ENCODE measurements around the gene TACC2.

The TACC2 gene

DNA sequence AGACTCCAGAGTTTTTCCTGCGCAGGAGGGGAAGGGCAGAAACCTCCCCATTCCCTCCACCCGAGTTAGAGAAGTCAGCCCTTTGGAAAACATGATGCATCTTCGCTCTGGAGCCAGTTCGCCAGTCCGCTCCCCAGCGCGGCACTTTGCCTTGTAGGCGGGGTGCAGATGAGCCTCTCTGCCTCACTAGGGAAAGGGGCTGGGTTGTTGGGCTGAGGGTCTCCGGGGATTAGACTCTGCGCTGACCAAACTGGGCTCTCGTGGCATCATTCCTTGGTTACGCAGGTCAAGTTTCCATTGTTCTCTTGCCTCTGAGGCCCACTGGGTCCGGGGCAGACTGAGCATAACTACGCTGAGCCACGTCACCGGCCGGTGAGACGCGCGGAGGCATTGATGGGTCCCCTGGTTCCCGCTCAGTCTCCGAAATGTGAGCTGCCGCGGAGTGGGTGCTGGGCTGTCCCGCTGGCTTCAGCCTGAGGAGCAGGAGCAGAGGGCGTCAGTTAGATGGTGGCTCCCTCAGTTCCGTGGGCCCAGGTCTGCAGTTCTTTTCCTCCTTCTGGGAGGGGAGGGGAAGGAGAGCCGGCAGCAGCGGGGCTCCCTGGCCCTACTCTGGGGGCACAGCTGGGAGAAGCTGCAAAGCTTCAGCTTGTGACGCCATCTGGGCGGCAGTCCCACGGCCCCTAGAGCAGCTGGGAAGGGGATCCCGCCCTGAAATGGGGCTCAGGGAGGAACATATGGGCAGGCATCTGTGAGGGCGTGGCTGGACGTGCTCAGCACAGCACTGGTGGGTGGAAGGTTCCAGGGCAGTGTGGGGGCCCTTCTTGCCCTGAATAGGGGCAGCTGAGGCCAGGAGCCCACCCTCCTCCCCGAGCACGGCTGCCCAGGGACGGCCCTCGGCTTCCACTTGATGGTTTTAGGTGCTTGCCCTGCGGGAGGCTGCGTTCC lies 160.9 kb downstream of the TACC2 start:
- no peak for DNase-seq

DNA sequence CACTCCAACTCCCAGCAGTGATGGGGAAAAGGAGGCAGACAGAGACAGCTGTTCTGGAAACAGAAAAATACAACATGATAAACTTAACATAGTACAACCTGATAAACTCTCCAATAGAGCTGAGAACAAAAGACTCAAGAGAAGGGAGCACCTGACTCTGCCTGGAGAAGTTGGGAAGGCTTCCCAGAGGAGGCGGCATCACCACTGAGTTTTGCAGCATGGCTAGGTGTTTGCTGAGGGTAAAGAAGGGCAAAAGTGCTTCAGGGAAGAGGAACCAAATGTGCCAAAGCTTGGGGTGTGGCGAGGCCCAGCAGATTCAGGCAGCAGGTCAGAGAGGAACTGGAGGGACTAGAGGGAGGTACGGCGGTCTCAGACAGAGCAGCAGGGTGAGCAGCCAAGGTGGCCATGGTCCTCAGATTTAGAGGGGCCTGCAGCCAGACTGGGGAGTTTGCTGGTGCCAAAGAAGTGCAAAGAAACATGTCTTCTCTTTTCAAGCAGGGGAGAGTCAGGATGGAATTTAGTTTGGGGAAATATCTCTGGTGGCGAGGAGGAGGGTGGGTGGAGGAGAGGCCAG lies 162.2 kb downstream of the TACC2 start:
- DNase-seq: no peak

DNA sequence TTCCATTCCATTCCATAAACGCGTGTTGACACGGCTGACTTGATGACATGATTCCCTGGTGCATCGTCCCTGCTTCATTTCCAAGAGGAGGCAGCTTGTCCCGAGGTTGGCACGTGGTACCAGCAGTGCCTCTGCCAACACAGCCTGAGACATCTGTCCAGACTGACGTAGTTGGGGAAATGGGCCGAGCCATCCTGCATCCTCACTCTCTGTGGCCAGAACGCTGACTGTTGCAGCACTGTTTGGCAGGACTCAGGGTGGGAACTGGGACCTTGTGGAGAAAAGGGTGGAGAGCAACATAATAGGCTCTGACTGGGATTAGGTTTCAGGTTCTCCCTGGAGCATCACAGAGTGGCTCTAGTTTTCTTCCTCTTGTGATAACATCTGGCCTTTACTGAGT lies 163.6 kb downstream of the TACC2 start:
- no peak for DNase-seq

DNA sequence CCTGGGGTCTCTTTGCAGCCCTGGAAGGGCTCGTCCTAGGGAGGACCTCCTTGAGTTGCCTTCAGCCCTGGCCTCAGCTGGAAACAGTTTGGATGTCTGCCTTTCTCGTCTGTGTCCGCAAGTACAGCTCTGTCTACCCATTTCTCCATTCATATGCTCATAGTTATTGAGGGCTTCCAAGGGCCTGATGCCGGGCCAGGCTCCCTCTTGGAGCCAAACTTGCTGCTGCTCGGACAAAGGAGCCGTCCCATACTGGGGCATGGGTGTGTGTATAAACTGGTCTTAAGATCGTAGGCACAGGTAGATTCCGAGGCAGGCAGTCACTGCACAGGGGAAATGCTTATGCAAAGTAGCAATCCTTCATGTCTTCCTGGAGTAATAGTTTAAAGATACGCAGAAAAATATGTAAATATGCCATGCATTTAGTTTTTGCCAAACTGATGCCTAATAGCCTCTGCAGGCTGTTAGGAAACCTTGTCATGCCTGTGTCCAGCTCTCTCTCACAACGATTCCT lies 165.1 kb downstream of the TACC2 start:
- no peak for DNase-seq

DNA sequence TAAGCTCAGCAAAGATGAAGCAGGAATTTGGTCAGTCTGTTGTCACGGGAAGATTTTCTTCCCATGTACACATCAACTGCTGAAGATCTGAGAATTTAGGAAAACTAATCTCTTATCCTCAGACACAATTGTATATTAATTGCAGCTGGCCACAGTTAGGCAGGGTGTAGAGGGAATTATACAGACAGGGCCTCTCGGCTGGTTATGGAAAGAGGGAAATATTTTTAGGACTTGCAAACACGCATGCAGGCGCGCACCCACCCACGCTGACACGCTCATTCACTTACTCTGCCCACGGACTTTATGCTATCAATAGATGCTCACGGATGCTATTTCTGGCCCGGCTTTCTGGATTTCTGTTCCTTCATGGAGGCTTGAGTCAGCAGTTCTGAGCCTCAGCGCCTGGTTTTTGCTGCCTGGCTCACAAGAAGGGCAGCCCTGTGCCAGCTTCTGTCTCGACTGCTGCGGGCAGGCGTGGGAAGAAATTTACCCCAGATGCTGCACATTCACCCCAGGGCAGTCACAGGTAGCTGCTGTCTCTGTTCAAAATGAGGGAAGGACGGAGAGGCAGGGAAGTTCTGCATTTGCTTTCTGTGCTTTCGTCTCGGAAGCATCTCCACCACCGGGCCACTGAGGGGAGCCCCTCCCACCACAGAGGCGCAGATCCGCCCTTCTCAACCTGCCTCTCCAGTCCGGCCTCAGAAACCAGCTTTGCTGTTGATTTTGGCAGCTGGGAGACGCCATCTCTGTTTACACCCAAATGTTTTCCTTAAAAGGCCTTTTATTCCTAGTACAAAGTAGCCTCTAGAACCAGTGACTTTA lies 165.8 kb downstream of the TACC2 start:
- no peak for DNase-seq

DNA sequence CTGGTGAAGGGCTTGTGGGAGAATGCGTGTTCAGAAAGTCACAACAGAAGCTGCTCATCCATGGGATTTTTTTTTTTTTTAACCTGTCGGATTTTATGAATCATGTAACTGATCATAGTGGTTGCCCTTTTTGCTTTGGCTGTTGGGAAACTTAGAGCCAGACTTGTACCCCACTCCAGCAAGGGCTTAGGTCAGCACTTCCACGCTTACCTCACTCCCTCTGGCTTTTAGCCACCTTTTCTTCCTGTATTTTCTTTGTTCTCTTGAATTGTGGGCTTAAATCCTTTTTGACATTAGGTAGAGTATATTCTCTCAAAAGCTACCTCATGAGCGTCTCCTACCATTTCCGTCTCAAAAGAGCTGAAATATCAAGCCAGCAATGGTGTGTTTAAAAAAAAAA lies 168.5 kb downstream of the TACC2 start:
- DNase-seq: no peak

DNA sequence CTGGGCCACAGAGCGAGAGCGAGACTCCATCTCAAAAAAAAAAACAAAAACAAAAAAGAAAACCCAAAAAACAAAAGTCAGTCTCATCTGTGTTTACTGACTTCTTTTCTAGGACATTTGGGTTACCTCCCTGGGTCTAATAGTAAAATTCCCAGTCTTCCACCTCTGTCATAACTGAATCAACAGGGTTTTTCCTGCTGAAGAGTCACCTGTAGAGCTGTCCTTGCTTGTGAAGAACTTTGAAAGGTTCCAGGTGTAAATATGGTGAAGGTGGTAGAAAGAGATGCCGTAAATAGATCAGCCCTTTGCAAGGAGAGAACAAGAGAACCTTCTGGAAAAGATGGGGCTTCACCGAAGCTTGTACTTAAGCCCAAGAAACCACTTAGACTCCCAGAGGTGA lies 169.4 kb downstream of the TACC2 start:
- DNase-seq: no peak

DNA sequence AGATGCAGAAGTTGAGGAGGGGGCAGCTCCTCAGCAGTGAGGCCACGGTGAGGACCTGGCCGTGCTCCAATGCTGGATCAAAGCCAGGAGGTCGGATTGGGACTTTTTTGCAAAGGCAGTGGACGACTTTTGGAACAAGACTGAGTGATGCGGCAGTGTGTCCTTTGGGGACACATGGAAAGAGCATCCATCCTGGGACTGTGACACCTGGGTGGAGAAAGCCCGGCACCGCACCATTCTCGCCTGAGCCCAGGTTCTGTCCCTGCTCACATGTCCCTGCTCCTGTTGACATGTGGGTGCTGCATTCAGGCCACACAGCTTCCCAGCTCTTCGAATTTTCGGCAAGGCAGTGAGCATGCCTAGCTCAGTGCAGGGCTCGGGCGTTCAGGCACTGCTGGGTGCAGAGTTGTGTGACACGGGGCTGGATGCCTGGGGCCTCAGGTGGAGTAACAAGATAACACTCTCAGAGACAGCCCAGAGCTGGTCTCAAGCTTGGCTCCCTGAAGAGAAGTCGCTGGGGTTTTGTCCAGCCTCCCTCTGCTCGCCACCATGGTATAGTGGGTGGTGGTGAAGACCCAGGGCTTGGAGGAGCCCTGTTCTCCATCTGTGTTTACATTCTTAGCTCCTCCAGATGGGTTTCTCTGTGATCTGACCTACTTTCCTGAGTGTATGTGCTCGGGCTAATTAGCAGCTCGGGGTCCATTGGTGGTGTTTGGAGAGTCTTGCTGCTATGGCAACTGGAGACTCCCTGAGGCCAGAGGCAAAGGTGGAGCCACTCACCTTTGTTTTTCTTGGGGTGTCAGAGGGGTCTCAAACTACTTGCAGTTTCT lies 170.4 kb downstream of the TACC2 start:
- no peak for DNase-seq

DNA sequence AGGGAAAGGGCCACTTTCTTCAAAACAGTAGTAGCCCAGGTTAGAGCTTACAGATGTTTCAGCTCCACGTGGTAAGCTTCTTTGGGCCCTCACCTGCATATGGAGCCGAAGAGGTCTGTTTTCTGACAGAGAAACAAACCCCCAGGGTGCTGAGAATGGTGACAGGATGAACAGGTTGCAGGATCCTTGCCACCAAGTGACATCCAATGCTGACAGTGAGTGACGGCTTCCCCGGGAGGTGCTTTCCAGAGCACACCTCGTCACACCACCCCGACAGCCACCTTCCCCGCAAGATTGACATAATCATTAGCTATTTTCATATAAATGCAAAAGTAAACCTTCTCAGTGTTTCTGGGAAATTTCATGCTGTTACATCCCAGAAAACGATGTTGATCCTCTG lies 172.8 kb downstream of the TACC2 start:
- no peak for DNase-seq

DNA sequence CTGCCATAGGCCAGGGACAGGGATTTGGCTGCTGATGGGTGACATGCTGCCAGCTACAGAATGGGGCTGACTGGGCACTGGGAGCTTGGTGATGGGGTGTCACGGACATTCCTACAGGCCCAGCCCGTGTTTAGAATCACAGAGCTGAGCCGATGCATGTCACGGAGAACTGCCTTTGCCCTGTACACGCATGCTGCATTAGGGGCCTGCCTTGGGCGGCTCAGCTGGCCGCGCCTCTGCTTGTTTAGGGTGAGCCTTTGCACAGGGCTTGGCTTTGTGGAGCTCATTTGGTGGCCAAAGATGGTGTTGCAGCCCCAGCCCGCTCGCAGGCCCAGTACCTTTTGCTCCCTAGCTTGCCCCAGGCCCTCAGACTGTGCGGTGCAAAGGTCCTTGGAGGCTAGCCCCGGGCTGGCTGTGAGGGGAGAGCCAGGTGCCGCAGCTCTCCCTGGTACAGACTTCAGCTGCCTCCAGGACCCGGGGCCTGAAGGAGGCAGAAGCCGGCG lies 173.8 kb downstream of the TACC2 start:
- no peak for DNase-seq

DNA sequence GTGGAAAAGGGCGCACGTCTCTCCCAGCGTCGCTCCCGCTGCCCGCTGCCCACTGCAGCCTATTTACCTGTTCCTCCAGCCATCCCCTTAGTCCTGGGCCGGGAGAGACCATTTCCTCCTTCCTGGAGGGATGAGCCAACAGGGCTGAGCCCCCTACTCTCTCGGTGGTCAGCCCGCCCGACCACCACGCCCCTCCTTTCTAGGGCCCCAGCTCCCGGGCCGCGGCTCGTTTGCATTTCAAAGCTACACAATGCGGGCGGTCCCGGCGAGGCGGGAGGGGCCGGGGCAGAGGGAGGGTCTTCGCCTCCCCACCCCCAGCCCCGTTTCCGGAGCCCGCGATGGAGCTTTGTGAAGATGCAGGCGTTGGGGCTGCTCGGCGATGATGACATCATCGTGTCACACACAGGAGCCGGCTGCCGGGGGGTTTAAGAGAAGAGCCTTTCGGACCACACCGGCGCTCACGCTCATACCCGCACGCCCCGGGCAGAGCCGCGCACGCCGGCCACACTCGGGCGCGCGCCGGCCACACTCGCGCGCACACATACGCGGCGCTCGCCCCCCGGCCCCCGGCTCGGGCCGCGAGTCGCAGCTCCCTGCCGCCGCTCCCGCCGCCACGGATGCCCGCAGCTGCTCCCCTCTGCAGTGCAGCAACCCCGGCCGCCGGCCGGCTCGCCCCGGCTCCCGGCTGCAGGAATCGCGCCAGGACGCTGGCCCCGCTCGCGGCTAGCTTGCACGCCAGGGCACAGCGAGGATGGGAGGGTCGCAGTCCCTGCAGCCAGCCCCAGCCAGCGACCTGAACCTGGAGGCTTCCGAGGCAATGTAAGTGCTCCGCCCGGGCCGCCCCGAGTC lies 174.4 kb downstream of the TACC2 start:
- DNase-seq: no peak

DNA sequence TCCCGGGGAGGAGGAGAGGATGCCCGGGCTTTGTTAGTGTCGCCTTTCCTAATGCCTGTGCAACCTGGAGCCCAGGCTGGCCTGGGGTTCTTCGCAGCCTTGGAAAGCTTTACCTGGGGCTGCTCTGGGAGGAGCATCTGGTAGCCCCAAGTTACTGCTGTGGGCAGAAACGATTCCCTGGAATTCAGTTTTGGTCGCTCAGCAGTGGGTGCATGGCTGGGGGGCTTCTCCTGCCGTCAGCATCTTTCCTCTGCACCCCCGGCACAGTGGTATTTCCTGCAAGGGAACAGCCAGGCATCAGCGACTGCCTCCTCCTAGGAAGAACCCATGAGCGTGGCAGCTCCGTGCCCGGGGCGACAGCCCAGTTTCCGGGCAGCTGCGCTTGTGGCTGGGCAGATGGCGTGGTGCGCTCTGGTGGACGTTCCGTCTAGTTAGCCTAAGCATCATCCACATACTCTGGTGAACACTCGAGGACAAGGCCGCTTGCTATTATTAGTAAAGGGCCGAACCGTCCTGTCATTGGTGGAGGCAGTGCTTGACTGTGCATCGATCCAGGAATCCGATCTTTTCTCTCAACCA lies 175.1 kb downstream of the TACC2 start:
- no peak for DNase-seq

DNA sequence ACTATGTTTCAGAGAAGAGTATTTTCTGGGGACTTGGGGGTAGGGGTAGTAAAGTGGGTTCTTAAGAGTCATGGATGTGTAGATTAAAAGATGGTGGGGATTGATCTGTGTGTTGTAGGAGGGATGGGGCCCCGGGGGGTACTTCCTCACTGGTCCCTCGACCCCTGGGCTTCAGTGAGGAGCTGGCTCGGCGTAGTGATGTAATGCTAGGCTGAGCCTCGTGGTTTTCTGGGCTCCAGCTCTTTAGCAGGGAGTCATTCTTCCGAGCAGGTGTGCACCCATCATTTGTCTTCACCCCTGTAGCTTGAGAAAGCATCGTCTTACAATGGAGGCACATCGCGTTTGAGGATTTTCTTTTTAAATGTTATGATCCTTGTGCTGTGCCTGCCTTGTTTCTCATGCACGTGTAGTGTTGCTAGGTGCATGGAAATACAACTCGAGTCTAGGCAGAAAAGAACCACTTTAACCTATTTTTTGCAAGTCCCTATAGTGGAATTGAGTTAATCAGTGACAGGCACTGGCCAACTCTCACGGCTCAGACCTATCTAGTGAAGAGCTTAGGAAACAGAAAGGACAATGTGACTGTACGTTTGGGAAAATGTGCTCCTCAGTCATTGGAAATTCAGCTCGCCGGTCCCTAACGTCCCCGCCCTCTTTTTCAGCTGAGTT lies 176.0 kb downstream of the TACC2 start:
- DNase-seq: no peak

DNA sequence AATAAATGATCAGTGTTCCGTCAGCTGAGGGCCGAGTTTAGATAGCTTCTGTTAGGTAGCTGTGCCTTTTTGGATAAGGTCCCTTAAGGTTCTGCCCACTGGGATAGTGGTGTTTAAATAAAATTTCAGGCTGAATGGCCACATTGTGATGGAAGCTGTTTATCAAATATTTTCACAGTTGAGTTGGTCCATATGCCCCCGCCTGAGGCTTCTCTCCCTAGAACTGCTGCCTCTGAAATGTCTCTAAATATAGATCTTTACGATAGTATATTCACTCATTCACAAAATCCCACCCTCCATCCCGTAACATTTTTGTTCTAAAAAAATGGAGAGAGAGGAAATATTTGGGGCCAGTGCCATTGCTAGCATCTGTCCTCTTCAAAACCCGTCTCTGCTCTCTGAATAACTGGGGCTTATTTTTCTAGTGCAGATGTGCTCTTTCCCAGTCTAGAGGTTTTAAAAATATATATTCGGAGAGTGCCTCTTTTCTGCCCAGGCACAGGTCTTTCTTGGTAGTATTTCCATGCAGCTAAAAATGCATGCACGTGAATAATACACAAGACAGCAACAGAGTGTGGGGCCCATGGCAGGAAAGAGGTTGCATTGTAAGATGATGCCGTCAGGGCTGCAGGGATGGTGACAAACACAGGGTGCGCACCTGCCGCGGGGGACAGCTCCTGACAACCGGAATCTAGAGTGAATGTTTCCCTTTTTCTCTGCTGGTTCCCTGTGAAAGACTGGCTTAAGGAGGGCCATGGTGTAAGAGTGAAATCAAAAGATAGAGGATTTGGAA lies 176.7 kb downstream of the TACC2 start:
- DNase-seq: no peak

DNA sequence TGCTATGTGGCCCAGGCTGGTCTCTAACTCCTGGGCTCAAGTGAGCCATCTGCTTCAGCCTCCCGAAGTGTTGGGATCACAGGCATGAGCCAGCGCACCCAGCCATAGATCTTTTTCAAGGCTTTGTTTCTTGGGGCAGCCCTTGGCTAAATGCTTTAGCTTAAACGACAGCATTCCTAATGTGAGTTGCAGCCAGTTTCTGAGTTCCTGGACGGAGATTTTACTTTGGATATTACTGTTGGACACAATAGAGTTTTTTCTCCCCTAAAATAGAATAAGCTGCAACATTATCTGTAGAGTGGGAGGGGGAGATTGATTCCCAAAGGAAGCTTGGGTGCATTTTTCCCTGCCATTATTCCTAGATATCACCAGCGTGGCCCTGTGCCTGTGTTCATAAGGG lies 179.1 kb downstream of the TACC2 start:
- DNase-seq: no peak

DNA sequence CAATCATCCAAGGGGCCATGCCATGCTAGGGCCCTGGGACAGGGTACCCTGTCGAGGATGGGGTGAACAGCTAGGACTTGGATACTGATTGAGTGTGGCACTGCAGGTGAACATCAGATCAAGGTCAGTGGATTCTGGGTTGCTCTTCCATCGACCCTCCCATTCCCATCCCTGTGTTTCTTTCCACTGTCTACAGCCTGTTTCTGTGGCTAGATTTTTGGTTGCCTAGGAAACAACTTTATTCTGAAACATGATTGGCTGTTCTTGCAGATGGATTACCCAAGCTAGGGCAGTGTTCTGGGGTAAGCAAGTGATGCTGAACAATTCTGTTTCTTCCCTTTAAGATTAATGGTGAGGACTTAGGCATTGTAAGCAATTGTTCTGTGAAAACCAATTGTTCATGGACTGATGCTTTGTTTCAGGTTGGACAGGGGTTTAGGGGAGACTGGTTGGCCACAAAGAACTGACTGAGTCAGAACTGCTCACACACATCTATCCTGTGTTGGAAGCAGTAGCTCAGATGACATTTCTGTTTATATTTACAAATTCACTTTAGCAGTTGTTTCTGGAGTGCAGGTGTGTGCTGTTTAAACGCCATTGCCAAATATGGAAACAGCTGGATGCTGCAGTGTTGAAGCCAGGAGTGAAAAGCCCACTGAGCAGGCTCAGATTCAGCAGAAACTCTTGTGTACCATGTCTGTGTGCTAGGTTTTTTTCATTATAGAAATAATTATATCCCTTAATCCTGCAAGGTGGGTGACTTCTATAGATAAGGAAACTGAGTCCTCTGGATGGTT lies 179.8 kb downstream of the TACC2 start:
- DNase-seq: no peak

DNA sequence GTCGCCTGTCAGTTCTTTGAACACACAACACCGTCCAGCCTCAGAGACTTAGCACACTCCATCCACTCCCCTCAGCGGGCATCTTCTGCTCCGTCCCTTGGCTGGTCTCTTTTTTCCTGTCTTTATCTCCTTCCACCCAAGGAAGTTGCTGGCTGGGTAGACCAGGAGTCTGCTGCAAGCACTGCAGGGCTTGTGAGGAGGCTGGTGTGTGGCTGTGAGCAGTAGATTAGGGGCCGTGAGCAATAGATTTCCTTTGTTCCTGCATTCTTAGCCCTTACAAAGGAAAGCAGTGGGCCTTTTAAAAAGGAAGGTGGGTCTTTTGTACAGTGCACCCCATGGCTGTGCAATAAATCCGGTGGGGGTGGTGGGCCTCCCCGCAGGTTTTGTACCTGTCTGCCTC lies 181.8 kb downstream of the TACC2 start:
- no peak for DNase-seq

DNA sequence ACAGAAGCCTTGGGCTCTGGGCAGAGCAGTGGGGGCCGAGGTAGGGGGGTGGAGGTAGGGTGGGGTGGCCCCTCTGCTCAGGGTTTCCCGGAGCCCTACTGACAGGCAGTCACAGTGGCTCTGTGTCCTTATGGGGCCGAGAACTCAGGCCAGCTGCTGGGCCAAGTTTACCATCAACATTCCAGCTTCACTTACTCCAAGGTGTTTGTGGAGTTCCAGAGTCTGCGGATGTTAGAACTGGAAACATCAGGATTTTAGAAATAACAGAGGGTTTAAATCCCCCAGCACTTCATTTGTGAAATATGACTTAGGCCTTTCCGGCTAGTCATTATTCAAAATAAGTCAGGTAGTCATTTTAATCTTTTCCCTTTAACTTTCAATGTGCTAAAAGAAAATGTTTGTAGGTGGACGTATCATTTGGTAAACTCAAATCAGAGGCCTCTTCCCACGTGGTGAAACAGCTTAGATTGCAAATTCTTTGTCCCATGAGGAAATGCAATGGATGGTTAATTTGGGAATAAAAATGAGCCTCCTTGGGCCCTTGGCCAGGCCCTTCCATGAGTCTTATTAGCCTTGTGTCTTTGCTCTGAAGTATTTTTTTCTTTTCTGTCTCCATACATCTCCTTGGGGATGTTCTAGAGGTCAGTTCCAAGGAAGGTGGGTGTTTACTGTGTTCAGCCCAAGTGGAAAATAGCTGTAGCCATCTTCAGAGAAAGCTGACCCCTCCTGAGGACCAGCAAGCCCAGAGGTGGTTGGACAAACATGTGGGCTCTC lies 182.5 kb downstream of the TACC2 start:
- no peak for DNase-seq

Measured in cortex of kidney (tissue), 1 donor.